Spleen (tissue), 7 donors: ENCODE measurements around the gene ELOA.

ENCODE experiments used
- CTCF ChIP-seq, 11 experiments: fragments of 200-600 bp in 7 of 11; fragments of 450-650 bp in 4 of 11; sonication (generic) in 4 of 11; IDR thresholded peaks in 8 of 11; conservative IDR thresholded peaks in 3 of 11; 1 replicate in 7 of 11; 2 replicates in 4 of 11; pipeline versions ENCODE4 v1.4.0 to v1.8.0; 2016 to 2021; ENCODE audit warnings: antibody characterized with exemption in 11 of 11, inconsistent platforms in 4 of 11, mild to moderate bottlenecking in 1 of 11
- POLR2A ChIP-seq, 3 donors: fragments of 450-650 bp; IDR thresholded peaks; one replicate each; pipeline ENCODE4 v1.5.1; 2017; ENCODE audit warnings: antibody characterized with exemption in 3 of 3, mild to moderate bottlenecking in 1 of 3
- POLR2AphosphoS5 ChIP-seq, 3 donors: sonication (generic); formaldehyde crosslinking; IDR thresholded peaks; one replicate each; pipeline ENCODE4 v1.5.1; 2017; ENCODE audit warnings: antibody characterized with exemption in 3 of 3
- donor health status: DM: no; HTN: no; CAD: no; lungs with moderate emphysema.
- donor health status: DM: no; HTN: no; CAD: no.
- donor health status: DM: no; HTN: no; CAD: no.

- no peak for TF ChIP-seq CTCF (IDR thresholded peaks at IDR 0.05 in 8 of 11, conservative IDR thresholded peaks at IDR 0.05 in 3 of 11)
- TF ChIP-seq POLR2A (IDR thresholded peaks at IDR 0.05), result no peak
- TF ChIP-seq POLR2AphosphoS5 (IDR thresholded peaks at IDR 0.05), result no peak
Observed at GRCh38 chr1:23752909-23753308, 9.6 kb downstream of the ELOA start.
